K562 (cell line): ENCODE results near the gene NAA10. TPM values are rescaled to one million over a fixed set of nuclear protein-coding genes. Genes with fewer than 3 reads are reported as not detected.

Source experiments
- ATAC-seq: fragments of 200-7000 bp; cut with Tn5 transposase; 3 replicates; pipeline ENCODE4 v1.9.1; 2020; ENCODE audit warnings: moderate library complexity
- BruUV-seq: library from RNA; stranded (reverse); fragments of 400-500 nt; replicated peaks from 2 replicates; lab custom pipeline; 2021; lab: Mats Ljungman, UMichigan
- CTCF ChIA-PET: fragments of 300-600 bp; formaldehyde crosslinking; extraction: SDS; loops from one replicate; lab custom pipeline; 2021; ENCODE audit warnings: low intra/inter-chr PET ratio; lab: Yijun Ruan, JAX
- POLR2A ChIA-PET: fragments of 300-600, 350-650 bp; sonication (Branson Sonifier 250); formaldehyde crosslinking; extraction: SDS; loops from one replicate; lab custom pipeline; 2021; ENCODE audit warnings: antibody characterized with exemption, inconsistent platforms; lab: Yijun Ruan, JAX
- DNase-seq, 4 experiments: peaks; one replicate each; pipeline versions ENCODE4 v3.0.0 to v3.0.0-alpha.2; 2011 to 2018; ENCODE audit warnings: low spot score in 3 of 4, mixed read lengths in 3 of 4; ENCODE audit errors: extremely low read depth in 1 of 4
- FAIRE-seq: peaks from 2 replicates; lab custom pipeline; 2011; peaks lifted over from hg19 to GRCh38; lab: Jason Lieb, UNC
- H2AFZ ChIP-seq: 2 replicates; pipeline ENCODE4 v1.6.0; 2011; ENCODE audit warnings: low read depth, low read length, control low read depth, inconsistent platforms
- H3K27ac ChIP-seq: fragments of 200-600 bp; 3 replicates; pipeline ENCODE4 v1.8.0; 2011; ENCODE audit warnings: low read depth, mild to moderate bottlenecking, control low read depth, inconsistent platforms, low read length, moderate library complexity, mixed read lengths; ENCODE audit errors: extremely low read depth
- H3K27me3 ChIP-seq, 2 experiments: fragments of 300-600 bp in 1 of 2; 2 replicates in 1 of 2; 3 replicates in 1 of 2; pipeline versions ENCODE4 v1.6.0 to v1.8.0; 2011; ENCODE audit warnings: inconsistent platforms in 2 of 2, low read length in 2 of 2, mild to moderate bottlenecking in 1 of 2, mixed read lengths in 1 of 2, moderate library complexity in 1 of 2; ENCODE audit not compliant: control insufficient read depth in 2 of 2, insufficient read depth in 2 of 2
- H3K36me3 ChIP-seq: fragments of 300-600 bp; 3 replicates; pipeline ENCODE4 v1.8.0; 2011; ENCODE audit warnings: mild to moderate bottlenecking, low read length, inconsistent platforms; ENCODE audit not compliant: control insufficient read depth, insufficient read depth
- H3K4me1 ChIP-seq, 2 experiments: fragments of 200-600 bp in 1 of 2; replicated peaks in 1 of 2; 2 replicates in 1 of 2; 3 replicates in 1 of 2; pipeline versions ENCODE4 v1.5.1 to v1.8.0; 2011; ENCODE audit warnings: inconsistent platforms in 2 of 2, low read length in 2 of 2, mild to moderate bottlenecking in 1 of 2, mixed read lengths in 1 of 2, moderate library complexity in 1 of 2; ENCODE audit not compliant: control insufficient read depth in 2 of 2, insufficient read depth in 2 of 2
- H3K4me2 ChIP-seq: 2 replicates; pipeline ENCODE4 v1.6.1; 2011; ENCODE audit warnings: low read length, control low read depth, inconsistent platforms, mixed read lengths; ENCODE audit not compliant: insufficient read depth
- H3K4me3 ChIP-seq: fragments of 200-600 bp; sonication (generic), shearing (Covaris generic); 2 replicates; pipeline ENCODE4 v1.5.1; 2016; ENCODE audit warnings: control low read depth, inconsistent platforms
- H3K79me2 ChIP-seq: fragments of 200-600 bp; 3 replicates; pipeline ENCODE4 v1.8.0; 2011; ENCODE audit warnings: low read length, inconsistent platforms; ENCODE audit not compliant: control insufficient read depth, insufficient read depth
- H3K9ac ChIP-seq, 2 experiments: 2 replicates each; pipeline versions ENCODE4 v1.6.0 to v1.6.1; 2011; ENCODE audit warnings: low read depth in 2 of 2, low read length in 2 of 2, control low read depth in 1 of 2, inconsistent platforms in 1 of 2, mild to moderate bottlenecking in 1 of 2, mixed read lengths in 1 of 2; ENCODE audit not compliant: insufficient read depth in 1 of 2
- H3K9me1 ChIP-seq: one replicate; pipeline ENCODE4 v1.6.0; 2011; ENCODE audit warnings: inconsistent platforms, mild to moderate bottlenecking, low read length, moderate library complexity; ENCODE audit not compliant: control insufficient read depth, insufficient read depth
- H3K9me3 ChIP-seq: replicated peaks from 2 replicates; pipeline ENCODE4 v1.5.1; 2011; ENCODE audit warnings: low read depth, low read length, inconsistent platforms; ENCODE audit not compliant: control insufficient read depth, insufficient read depth
- H4K20me1 ChIP-seq: replicated peaks from 2 replicates; pipeline ENCODE4 v1.6.1; 2011; ENCODE audit warnings: low read length, inconsistent platforms, mixed read lengths; ENCODE audit not compliant: control insufficient read depth, insufficient read depth
- ARID1B ChIP-seq: fragments of 450-650 bp; IDR thresholded peaks from 2 replicates; pipeline ENCODE4 v1.6.1; 2016; ENCODE audit warnings: antibody characterized with exemption, mild to moderate bottlenecking, inconsistent platforms
- COPS2 ChIP-seq: fragments of 450-650 bp; conservative IDR thresholded peaks from 2 replicates; pipeline ENCODE4 v1.6.1; 2016; ENCODE audit warnings: mild to moderate bottlenecking, moderate library complexity
- CREB5 ChIP-seq: fragments of 250-450 bp; sonication (Bioruptor Pico); IDR thresholded peaks from 2 replicates; pipeline ENCODE4 v1.5.0; 2020; ENCODE audit warnings: mild to moderate bottlenecking
- KDM5B ChIP-seq: fragments of 200-600 bp; sonication (generic); IDR thresholded peaks from 2 replicates; pipeline ENCODE4 v1.6.1; 2012; ENCODE audit warnings: low read depth, mild to moderate bottlenecking, moderate library complexity, low read length, control low read depth, inconsistent platforms; ENCODE audit not compliant: insufficient replicate concordance
- RNF2 ChIP-seq: sonication (generic); IDR thresholded peaks from 2 replicates; pipeline ENCODE4 v1.6.1; 2016
- ZEB2 ChIP-seq: fragments of 450-650 bp; IDR thresholded peaks from 2 replicates; pipeline ENCODE4 v1.6.1; 2016
- ZNF3 ChIP-seq: fragments of 250-450 bp; sonication (Bioruptor Pico); IDR thresholded peaks from 2 replicates; pipeline ENCODE4 v1.5.0; 2021; ENCODE audit warnings: mild to moderate bottlenecking, moderate library complexity
- ZNF589 ChIP-seq: fragments of 200-800 bp; sonication (Bioruptor generic); IDR thresholded peaks from 2 replicates; pipeline ENCODE4 v1.6.1; 2016; ENCODE audit warnings: low read depth, missing genetic modification characterization, missing compliant biosample characterization
- ZNF77 ChIP-seq: fragments of 250-450 bp; sonication (Bioruptor Pico); IDR thresholded peaks from 2 replicates; pipeline ENCODE4 v1.5.0; 2020
- WGBS: fragments of 100-300 bp; shearing (Covaris generic); methylation state at CpG from one replicate; pipeline ENCODE4 v1.1.6; 2016; ENCODE audit warnings: low coverage, mixed read lengths; ENCODE audit not compliant: insufficient coverage; ENCODE audit errors: missing lambda C conversion rate; 5-methylcytosine and 5-hydroxymethylcytosine counted together
- in situ Hi-C: fragments of 300-500 bp; cut with MboI; formaldehyde crosslinking; loops from 4 replicates; pipeline ENCODE4 v1.15.0; 2018; ENCODE audit warnings: inconsistent platforms, mixed read lengths
- intact Hi-C: fragments of 100-400 bp; cut with micrococcal nuclease; formaldehyde crosslinking; loops from 2 replicates; pipeline ENCODE4 v1.14.2; 2022
- polyA plus RNA-seq, 8 experiments: library from polyadenylated mRNA; depleted of rRNA in 4 of 8; stranded (reverse) in 5 of 8; unstranded in 3 of 8; fragments of >200 nt; fragmentation: Nextera tagmentation in 2 of 8; fragmentation: Illumina TruSeq in 1 of 8; extraction: Ambion mirVana in 2 of 8; extraction: Trizol in 1 of 8; gene quantifications; 2 replicates each; pipeline versions ENCODE4 v1.2.1 to v1.2.3, GENCODE V29; 2011 to 2014; ENCODE audit warnings: inconsistent platforms in 1 of 8, missing spikeins in 1 of 8
- total RNA-seq, 7 experiments: library from RNA; depleted of rRNA in 6 of 7; stranded (reverse); fragments of >200 nt in 6 of 7; fragmentation: Illumina TruSeq in 2 of 7; extraction: Trizol in 2 of 7; gene quantifications; 2 replicates each; pipeline versions ENCODE4 v1.2.1 to v1.2.3, GENCODE V29; 2011 to 2021; ENCODE audit warnings: low replicate concordance in 1 of 7
- TF ChIP-seq, protein P1 (sequence below): sonication (generic); formaldehyde crosslinking; IDR thresholded peaks from 2 replicates; pipeline ENCODE4 v1.9.0; 2022; ENCODE audit warnings: mild to moderate bottlenecking, missing genetic modification reagents
- TF ChIP-seq, protein P2 (sequence below): IDR thresholded peaks from 3 replicates; pipeline ENCODE4 v1.6.1; 2011; ENCODE audit warnings: borderline replicate concordance, mild to moderate bottlenecking; ENCODE audit not compliant: insufficient read length, insufficient read depth

NAA10 gene
- total and polyA plus RNA-seq, 9 of the 15 experiments (the other 6 are each of a cell fraction or from before 2014, with no cell fraction given) = 11.1 to 250 (median 134) TPM

DNA sequence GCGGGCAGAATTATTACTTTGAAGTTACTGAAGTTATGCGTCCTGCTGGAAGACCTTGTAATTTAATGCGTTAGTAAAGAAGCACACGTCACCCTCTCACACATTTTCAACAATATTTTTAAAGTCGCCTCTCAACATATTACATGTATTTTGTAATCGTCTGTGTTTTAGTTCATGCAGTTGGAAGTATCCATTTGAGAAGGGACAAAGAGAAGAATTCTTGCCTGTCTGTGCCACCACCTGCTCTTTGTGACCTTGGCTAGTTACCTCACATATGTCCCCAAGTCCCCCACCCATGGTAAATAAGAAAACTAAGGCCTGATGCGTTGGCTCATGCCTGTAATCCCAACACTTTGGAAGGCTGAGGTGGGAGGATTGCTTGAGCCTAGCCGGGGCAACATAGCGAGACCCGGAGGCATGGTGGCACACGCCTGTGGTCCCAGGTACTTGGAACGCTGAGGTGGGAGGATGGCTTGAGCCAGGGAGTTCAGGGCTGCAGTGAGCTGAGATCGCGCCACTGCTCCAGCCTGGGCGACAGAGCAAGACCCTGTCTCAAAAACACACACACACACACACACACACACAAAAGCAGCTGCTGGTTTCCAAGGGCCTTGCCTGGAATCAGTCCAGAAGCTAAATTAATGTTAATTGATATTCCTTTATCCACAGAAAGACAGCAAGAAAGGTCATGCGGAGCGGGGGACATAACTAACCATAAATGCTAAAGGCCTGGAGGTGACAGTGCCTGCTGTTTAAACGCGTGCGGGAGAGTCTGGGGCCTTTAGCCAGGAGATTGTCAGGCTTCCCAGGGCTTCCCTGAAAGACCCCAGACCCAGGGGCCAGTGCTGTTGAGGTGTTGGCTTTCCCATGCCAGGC is 38.5 kb upstream of the NAA10 start:
- ATAC-seq (no peak), DNase-seq (peak in 1 of 4 experiments; percentile 27), FAIRE-seq (peak; percentile 46)
- peaks cover 15% of the 10 kb centered on the region for H4K20me1 ChIP-seq
- H3K27me3 ChIP-seq = no peaks in the 10 kb centered on the region
- peaks cover 52% of the 10 kb centered on the region for H3K79me2 ChIP-seq
- no peaks in the 10 kb centered on the region for H3K9me3 ChIP-seq
- peak overlapping the region; percentile 99 to 100 for H3K9ac ChIP-seq
- in situ Hi-C loops (no loop called here), intact Hi-C loops (no loop called here)
- peak overlapping the region; percentile 84 for H3K4me3 ChIP-seq
- POLR2A ChIA-PET = interaction anchor here (0.5 to 3.4 kb wide), 13 partner anchors 8 to 271 kb away, joined by 3 to 16 read pairs (median 3); partner anchors contain the start of genes IDH3G and SSR4
- TSS peak; percentile 89 for BruUV-seq
- 12% methylated on average over 20 of the region's 20 CpGs for WGBS
- H3K9me1 ChIP-seq = no peaks in the 10 kb centered on the region
- CTCF ChIA-PET = no interaction called here
- H3K27ac ChIP-seq = peak overlapping the region; percentile 100
- peak overlapping the region; percentile 43 for H2AFZ ChIP-seq
- peaks cover 15% of the 10 kb centered on the region; the same call in 2 of the 3 replicates for H3K36me3 ChIP-seq
- H3K4me1 ChIP-seq = peaks cover 18 to 42% of the 10 kb centered on the region in 2 experiments
- peak overlapping the region; percentile 91 for H3K4me2 ChIP-seq
- TF ChIP-seq, protein P1, sequence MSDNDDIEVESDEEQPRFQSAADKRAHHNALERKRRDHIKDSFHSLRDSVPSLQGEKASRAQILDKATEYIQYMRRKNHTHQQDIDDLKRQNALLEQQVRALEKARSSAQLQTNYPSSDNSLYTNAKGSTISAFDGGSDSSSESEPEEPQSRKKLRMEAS (CRISPR knock-in tag) = peak; percentile 43
- TF ChIP-seq COPS2 (no peak), CREB5 (no peak), KDM5B (peak; percentile 55), ZNF3 (CRISPR knock-in tag) (no peak), ARID1B (no peak), ZNF77 (no peak), ZNF589 (CRISPR knock-in tag) (0 out of 2 replicates have a peak, but pooled peaks have one; percentile 21), ZEB2 (no peak), RNF2 (no peak)
- TF ChIP-seq, protein P2, sequence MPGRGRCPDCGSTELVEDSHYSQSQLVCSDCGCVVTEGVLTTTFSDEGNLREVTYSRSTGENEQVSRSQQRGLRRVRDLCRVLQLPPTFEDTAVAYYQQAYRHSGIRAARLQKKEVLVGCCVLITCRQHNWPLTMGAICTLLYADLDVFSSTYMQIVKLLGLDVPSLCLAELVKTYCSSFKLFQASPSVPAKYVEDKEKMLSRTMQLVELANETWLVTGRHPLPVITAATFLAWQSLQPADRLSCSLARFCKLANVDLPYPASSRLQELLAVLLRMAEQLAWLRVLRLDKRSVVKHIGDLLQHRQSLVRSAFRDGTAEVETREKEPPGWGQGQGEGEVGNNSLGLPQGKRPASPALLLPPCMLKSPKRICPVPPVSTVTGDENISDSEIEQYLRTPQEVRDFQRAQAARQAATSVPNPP = no peak
